Measurements from ENCODE around the gene OR2K2. TPM values are rescaled to one million over a fixed set of nuclear protein-coding genes. Genes with fewer than 3 reads are reported as not detected.

Gene OR2K2
- polyA plus RNA-seq, 1 donor (not counting 4 experiments of a cell fraction or from before 2014, with no cell fraction given) = not detected

DNA sequence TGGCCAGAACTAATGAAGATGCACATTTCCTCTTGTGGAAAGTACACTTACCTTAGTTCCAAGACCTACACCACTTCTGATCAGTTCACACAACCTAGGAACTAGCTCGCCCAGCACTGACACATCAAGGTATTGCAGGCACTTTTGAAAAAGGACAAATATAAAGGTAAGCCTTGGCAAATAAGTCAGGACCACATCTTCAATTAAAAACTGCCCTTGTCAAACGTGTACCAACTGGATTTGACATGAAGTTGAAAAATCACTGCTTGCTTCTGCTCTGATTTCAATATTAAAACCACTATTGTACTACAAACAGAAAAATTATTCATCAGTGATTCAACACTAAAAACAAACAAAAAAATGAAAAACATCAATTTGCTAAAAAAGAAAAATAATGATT, 45.0 kb upstream of the OR2K2 start:
- H3K4me3 ChIP-seq (ENCODE audit: control insufficient read depth in 2 of 3, extremely low read depth in 1 of 3, insufficient read depth in 2 of 3, low read depth in 1 of 3, low read length in 3 of 3) = no peak overlapping the region
- H3K9me3 ChIP-seq (ENCODE audit: control insufficient read depth, low read depth, low read length) = no peaks in the 10 kb centered on the region
- no peaks in the 10 kb centered on the region for H3K79me2 ChIP-seq (ENCODE audit: control insufficient read depth, insufficient read depth, low read length)
- peak; percentile 48 for FAIRE-seq
- TF ChIP-seq, protein P1, sequence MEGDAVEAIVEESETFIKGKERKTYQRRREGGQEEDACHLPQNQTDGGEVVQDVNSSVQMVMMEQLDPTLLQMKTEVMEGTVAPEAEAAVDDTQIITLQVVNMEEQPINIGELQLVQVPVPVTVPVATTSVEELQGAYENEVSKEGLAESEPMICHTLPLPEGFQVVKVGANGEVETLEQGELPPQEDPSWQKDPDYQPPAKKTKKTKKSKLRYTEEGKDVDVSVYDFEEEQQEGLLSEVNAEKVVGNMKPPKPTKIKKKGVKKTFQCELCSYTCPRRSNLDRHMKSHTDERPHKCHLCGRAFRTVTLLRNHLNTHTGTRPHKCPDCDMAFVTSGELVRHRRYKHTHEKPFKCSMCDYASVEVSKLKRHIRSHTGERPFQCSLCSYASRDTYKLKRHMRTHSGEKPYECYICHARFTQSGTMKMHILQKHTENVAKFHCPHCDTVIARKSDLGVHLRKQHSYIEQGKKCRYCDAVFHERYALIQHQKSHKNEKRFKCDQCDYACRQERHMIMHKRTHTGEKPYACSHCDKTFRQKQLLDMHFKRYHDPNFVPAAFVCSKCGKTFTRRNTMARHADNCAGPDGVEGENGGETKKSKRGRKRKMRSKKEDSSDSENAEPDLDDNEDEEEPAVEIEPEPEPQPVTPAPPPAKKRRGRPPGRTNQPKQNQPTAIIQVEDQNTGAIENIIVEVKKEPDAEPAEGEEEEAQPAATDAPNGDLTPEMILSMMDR (optimal IDR thresholded peaks at IDR 0.05 in 1 of 3, IDR thresholded peaks at IDR 0.05 in 1 of 3, conservative IDR thresholded peaks at IDR 0.05 in 1 of 3; ENCODE audit: extremely low read depth in 1 of 3, insufficient read depth in 2 of 3, low read length in 3 of 3) = no peak
- TF ChIP-seq EZH2 (IDR thresholded peaks at IDR 0.05; ENCODE audit: low read length) = no peak
- no peaks in the 10 kb centered on the region for H3K27me3 ChIP-seq (ENCODE audit: control insufficient read depth, extremely low read depth, insufficient read depth, low read length)
- H2AFZ ChIP-seq (ENCODE audit: control insufficient read depth, low read length) = no peak overlapping the region
- H3K4me2 ChIP-seq (ENCODE audit: control insufficient read depth, extremely low read depth, insufficient read depth, low read depth, low read length) = no peak overlapping the region
- no peak overlapping the region for H3K27ac ChIP-seq (ENCODE audit: control insufficient read depth, insufficient read depth, low read length)
- H3K4me1 ChIP-seq (ENCODE audit: control insufficient read depth, extremely low read depth, insufficient read depth, low read length) = no peaks in the 10 kb centered on the region
- no peak for DNase-seq (ENCODE audit: low read depth, low spot score)
- no peak overlapping the region for H3K9ac ChIP-seq (ENCODE audit: control insufficient read depth, extremely low read depth, insufficient read depth, low read length)
- H4K20me1 ChIP-seq (ENCODE audit: control insufficient read depth, extremely low read depth, insufficient read depth, low read length) = no peaks in the 10 kb centered on the region
- dilution Hi-C loops (cut with MboI; ENCODE audit: extremely low pct_ligation_motif_present, low sequenced_read_pairs) = no loop called here
- H3K9me1 ChIP-seq (ENCODE audit: control insufficient read depth, extremely low read depth, insufficient read depth, low read length) = no peaks in the 10 kb centered on the region
- H3K36me3 ChIP-seq (ENCODE audit: control insufficient read depth in 2 of 2, extremely low read depth in 1 of 2, insufficient read depth in 2 of 2, low read length in 2 of 2) = peaks cover 26 to 44% of the 10 kb centered on the region in 2 experiments

DNA sequence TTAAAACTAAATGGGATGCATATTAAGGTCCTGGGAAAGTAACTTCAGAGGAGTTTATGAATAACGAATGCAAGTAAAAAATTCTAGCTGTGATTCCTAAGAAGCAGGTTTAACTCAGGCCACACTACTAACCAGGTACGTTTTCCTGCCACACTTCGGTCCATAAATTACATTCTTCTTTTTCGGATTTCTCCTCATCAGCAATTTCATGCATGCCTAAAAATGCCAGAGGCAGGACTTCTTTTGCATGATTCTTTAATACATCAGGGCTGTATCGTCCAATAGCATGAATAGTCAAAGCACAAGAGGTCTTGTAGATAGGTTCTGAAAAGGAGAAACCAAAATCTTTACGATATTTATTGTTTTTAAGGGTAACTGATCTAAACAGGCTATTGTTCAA, 42.3 kb upstream of the OR2K2 start:
- Histone ChIP-seq H3K9me3 (ENCODE audit: control insufficient read depth, low read depth, low read length) (no peaks in the 10 kb centered on the region), H3K36me3 (ENCODE audit: control insufficient read depth in 2 of 2, extremely low read depth in 1 of 2, insufficient read depth in 2 of 2, low read length in 2 of 2) (peaks cover 33 to 45% of the 10 kb centered on the region in 2 experiments)
- dilution Hi-C loops (cut with MboI; ENCODE audit: extremely low pct_ligation_motif_present, low sequenced_read_pairs) = no loop called here

More for the DNA sequence above, 42.3 kb upstream of the OR2K2 start:
- Histone ChIP-seq H3K9ac (ENCODE audit: control insufficient read depth, extremely low read depth, insufficient read depth, low read length) (no peak overlapping the region), H3K4me2 (ENCODE audit: control insufficient read depth, extremely low read depth, insufficient read depth, low read depth, low read length) (no peak overlapping the region), H3K79me2 (ENCODE audit: control insufficient read depth, insufficient read depth, low read length) (no peaks in the 10 kb centered on the region), H3K9me1 (ENCODE audit: control insufficient read depth, extremely low read depth, insufficient read depth, low read length) (no peaks in the 10 kb centered on the region), H3K4me1 (ENCODE audit: control insufficient read depth, extremely low read depth, insufficient read depth, low read length) (no peaks in the 10 kb centered on the region), H4K20me1 (ENCODE audit: control insufficient read depth, extremely low read depth, insufficient read depth, low read length) (no peaks in the 10 kb centered on the region), H2AFZ (ENCODE audit: control insufficient read depth, low read length) (no peak overlapping the region), H3K4me3 (ENCODE audit: control insufficient read depth in 2 of 3, extremely low read depth in 1 of 3, insufficient read depth in 2 of 3, low read depth in 1 of 3, low read length in 3 of 3) (no peak overlapping the region), H3K27me3 (ENCODE audit: control insufficient read depth, extremely low read depth, insufficient read depth, low read length) (no peaks in the 10 kb centered on the region), H3K27ac (ENCODE audit: control insufficient read depth, insufficient read depth, low read length) (no peak overlapping the region)
- DNase-seq (ENCODE audit: low read depth, low spot score) (no peak), FAIRE-seq (no peak)
- TF ChIP-seq EZH2 (IDR thresholded peaks at IDR 0.05; ENCODE audit: low read length) = no peak
- TF ChIP-seq, protein P1 (optimal IDR thresholded peaks at IDR 0.05 in 1 of 3, IDR thresholded peaks at IDR 0.05 in 1 of 3, conservative IDR thresholded peaks at IDR 0.05 in 1 of 3; ENCODE audit: extremely low read depth in 1 of 3, insufficient read depth in 2 of 3, low read length in 3 of 3) = no peak

All from keratinocyte (primary cell).